Measurements from ENCODE around the gene FOXF1. TPM values are rescaled to one million over a fixed set of nuclear protein-coding genes. Genes with fewer than 3 reads are reported as not detected.
A peak's percentile ranks its signal among the peaks of the same experiment; 100 is the strongest.

The FOXF1 gene
- total RNA-seq, 1 donor from 2014 or later = 0.69 TPM

- H3K4me3 Mint-ChIP-seq (ENCODE audit: unreplicated experiment) = no peak overlapping the region
- H3K4me1 Mint-ChIP-seq (ENCODE audit: unreplicated experiment) = no peaks in the 10 kb centered on the region
- no peak overlapping the region for H3K27ac Mint-ChIP-seq (ENCODE audit: unreplicated experiment)
These were observed 28.0 kb downstream of the FOXF1 start for GRCh38 chr16:86538196-86538780.

GRCh38 chr16:86540894-86541293 lies 30.6 kb downstream of the FOXF1 start:
- Mint-ChIP-seq H3K9me3 (ENCODE audit: unreplicated experiment) (no peaks in the 10 kb centered on the region), H3K4me1 (ENCODE audit: unreplicated experiment) (no peaks in the 10 kb centered on the region), H3K27ac (ENCODE audit: unreplicated experiment) (no peak overlapping the region), H3K4me3 (ENCODE audit: unreplicated experiment) (no peak overlapping the region), H3K36me3 (ENCODE audit: low read depth, unreplicated experiment) (peaks cover 39% of the 10 kb centered on the region), H3K27me3 (ENCODE audit: unreplicated experiment) (peaks cover 3% of the 10 kb centered on the region)
- no peak for TF ChIP-seq CTCF (IDR thresholded peaks at IDR 0.05; ENCODE audit: unreplicated experiment)
- no peak for DNase-seq (ENCODE audit: low spot score)

More at GRCh38 chr16:86538196-86538780, 28.0 kb downstream of the FOXF1 start:
- DNase-seq (ENCODE audit: low spot score) = no peak
- H3K9me3 Mint-ChIP-seq (ENCODE audit: unreplicated experiment) = no peaks in the 10 kb centered on the region
- peaks cover 2% of the 10 kb centered on the region for H3K27me3 Mint-ChIP-seq (ENCODE audit: unreplicated experiment)
- no peak for TF ChIP-seq CTCF (IDR thresholded peaks at IDR 0.05; ENCODE audit: unreplicated experiment)
- peaks cover 27% of the 10 kb centered on the region for H3K36me3 Mint-ChIP-seq (ENCODE audit: low read depth, unreplicated experiment)

GRCh38 chr16:86541560-86541959 lies 31.2 kb downstream of the FOXF1 start:
- Mint-ChIP-seq H3K9me3 (ENCODE audit: unreplicated experiment) (no peaks in the 10 kb centered on the region), H3K27me3 (ENCODE audit: unreplicated experiment) (peaks cover 3% of the 10 kb centered on the region), H3K4me1 (ENCODE audit: unreplicated experiment) (no peaks in the 10 kb centered on the region), H3K27ac (ENCODE audit: unreplicated experiment) (no peak overlapping the region), H3K36me3 (ENCODE audit: low read depth, unreplicated experiment) (peaks cover 33% of the 10 kb centered on the region), H3K4me3 (ENCODE audit: unreplicated experiment) (no peak overlapping the region)
- TF ChIP-seq CTCF (IDR thresholded peaks at IDR 0.05; ENCODE audit: unreplicated experiment) = no peak
- DNase-seq (ENCODE audit: low spot score) = no peak

GRCh38 chr16:86542756-86543750 lies 32.7 kb downstream of the FOXF1 start:
- Mint-ChIP-seq H3K9me3 (ENCODE audit: unreplicated experiment) (no peaks in the 10 kb centered on the region), H3K27ac (ENCODE audit: unreplicated experiment) (no peak overlapping the region), H3K27me3 (ENCODE audit: unreplicated experiment) (peaks cover 3% of the 10 kb centered on the region), H3K4me3 (ENCODE audit: unreplicated experiment) (no peak overlapping the region), H3K4me1 (ENCODE audit: unreplicated experiment) (no peaks in the 10 kb centered on the region), H3K36me3 (ENCODE audit: low read depth, unreplicated experiment) (peaks cover 33% of the 10 kb centered on the region)
- TF ChIP-seq CTCF (IDR thresholded peaks at IDR 0.05; ENCODE audit: unreplicated experiment) = no peak
- no peak for DNase-seq (ENCODE audit: low spot score)

- Mint-ChIP-seq H3K4me1 (ENCODE audit: unreplicated experiment) (no peaks in the 10 kb centered on the region), H3K27ac (ENCODE audit: unreplicated experiment) (no peak overlapping the region), H3K9me3 (ENCODE audit: unreplicated experiment) (no peaks in the 10 kb centered on the region), H3K36me3 (ENCODE audit: low read depth, unreplicated experiment) (peaks cover 26% of the 10 kb centered on the region), H3K4me3 (ENCODE audit: unreplicated experiment) (peak overlapping the region; percentile 25), H3K27me3 (ENCODE audit: unreplicated experiment) (peaks cover 1% of the 10 kb centered on the region)
- no peak for DNase-seq (ENCODE audit: low spot score)
- no peak for TF ChIP-seq CTCF (IDR thresholded peaks at IDR 0.05; ENCODE audit: unreplicated experiment)
These were observed 35.2 kb downstream of the FOXF1 start for GRCh38 chr16:86545481-86545880.

All from endothelial cell (in vitro differentiated cells).